Astrocyte (in vitro differentiated cells and primary cell): ENCODE measurements around the gene ARHGAP21. TPM values are rescaled to one million over a fixed set of nuclear protein-coding genes. Genes with fewer than 3 reads are reported as not detected.

Source experiments
- DNase-seq: peaks from one replicate; pipeline ENCODE4 v3.0.0-alpha.2; 2010; ENCODE audit warnings: low read depth
- FAIRE-seq: peaks from 2 replicates; lab custom pipeline; 2011; peaks lifted over from hg19 to GRCh38; lab: Jason Lieb, UNC
- H2AFZ ChIP-seq: 2 replicates; pipeline ENCODE4 v1.6.0; 2012; ENCODE audit warnings: low read depth, low read length, inconsistent platforms
- H3K27ac ChIP-seq: 2 replicates; pipeline ENCODE4 v1.5.1; 2011; ENCODE audit warnings: low read depth, low read length, inconsistent platforms
- H3K27me3 ChIP-seq: 2 replicates; pipeline ENCODE4 v1.6.0; 2011; ENCODE audit warnings: low read length, inconsistent platforms; ENCODE audit not compliant: insufficient read depth
- H3K36me3 ChIP-seq: 2 replicates; pipeline ENCODE4 v1.5.1; 2011; ENCODE audit warnings: low read length, inconsistent platforms; ENCODE audit not compliant: insufficient read depth
- H3K4me1 ChIP-seq: 2 replicates; pipeline ENCODE4 v1.5.1; 2011; ENCODE audit warnings: low read length, inconsistent platforms; ENCODE audit not compliant: insufficient read depth
- H3K4me2 ChIP-seq: 2 replicates; pipeline ENCODE4 v1.6.0; 2012; ENCODE audit warnings: low read length, inconsistent platforms
- H3K4me3 ChIP-seq: 2 replicates; pipeline ENCODE4 v1.5.1; 2011; ENCODE audit warnings: low read depth, mild to moderate bottlenecking, low read length, inconsistent platforms; ENCODE audit not compliant: insufficient read depth
- H3K79me2 ChIP-seq: 2 replicates; pipeline ENCODE4 v1.6.0; 2012; ENCODE audit warnings: mild to moderate bottlenecking, low read length, inconsistent platforms; ENCODE audit not compliant: insufficient read depth
- H3K9ac ChIP-seq: 2 replicates; pipeline ENCODE4 v1.6.0; 2012; ENCODE audit warnings: mild to moderate bottlenecking, low read length, inconsistent platforms
- H3K9me3 ChIP-seq: 2 replicates; pipeline ENCODE4 v1.5.1; 2012; ENCODE audit warnings: low read depth, mild to moderate bottlenecking, low read length, inconsistent platforms; ENCODE audit not compliant: insufficient read depth
- H4K20me1 ChIP-seq: 2 replicates; pipeline ENCODE4 v1.6.0; 2012; ENCODE audit warnings: low read length, inconsistent platforms; ENCODE audit not compliant: insufficient read depth
- H3K27ac Mint-ChIP-seq: one replicate; pipeline ENCODE4 v1.8.0; 2021; ENCODE audit warnings: mild to moderate bottlenecking, mixed read lengths; ENCODE audit not compliant: unreplicated experiment
- H3K27me3 Mint-ChIP-seq: one replicate; pipeline ENCODE4 v1.8.0; 2021; ENCODE audit warnings: low read depth, mixed read lengths; ENCODE audit not compliant: unreplicated experiment
- H3K36me3 Mint-ChIP-seq: one replicate; pipeline ENCODE4 v1.8.0; 2021; ENCODE audit warnings: low read depth, mixed read lengths; ENCODE audit not compliant: unreplicated experiment
- H3K4me1 Mint-ChIP-seq: one replicate; pipeline ENCODE4 v1.8.0; 2021; ENCODE audit warnings: low read depth, mixed read lengths; ENCODE audit not compliant: unreplicated experiment
- H3K4me3 Mint-ChIP-seq: one replicate; pipeline ENCODE4 v1.8.0; 2021; ENCODE audit warnings: mild to moderate bottlenecking, moderate library complexity, mixed read lengths; ENCODE audit not compliant: unreplicated experiment
- H3K9me3 Mint-ChIP-seq: one replicate; pipeline ENCODE4 v1.8.0; 2021; ENCODE audit warnings: mild to moderate bottlenecking, mixed read lengths; ENCODE audit not compliant: unreplicated experiment
- CTCF ChIP-seq: IDR thresholded peaks from 2 replicates; pipeline ENCODE4 v1.5.1; 2011; ENCODE audit warnings: low read depth, mild to moderate bottlenecking, inconsistent platforms, low read length, moderate library complexity; ENCODE audit not compliant: insufficient read depth
- EZH2 ChIP-seq: IDR thresholded peaks from 2 replicates; pipeline ENCODE4 v1.6.1; 2012; ENCODE audit warnings: mild to moderate bottlenecking, low read length, inconsistent platforms; ENCODE audit not compliant: insufficient read depth
- total RNA-seq: library from RNA; stranded (reverse); gene quantifications from 2 replicates; pipeline ENCODE4 v1.2.1, GENCODE V29; 2021

The ARHGAP21 gene
- total RNA-seq, 1 donor from 2014 or later = 107 TPM

GRCh38 chr10:24751716-24752115 is 28.0 kb upstream of the ARHGAP21 start:
- no peaks in the 10 kb centered on the region for H3K27me3 Mint-ChIP-seq

GRCh38 chr10:24750695-24751094 is 27.0 kb upstream of the ARHGAP21 start:
- Mint-ChIP-seq H3K27me3 (no peaks in the 10 kb centered on the region), H3K36me3 (no peaks in the 10 kb centered on the region)
- H3K9ac ChIP-seq = no peak overlapping the region

More at GRCh38 chr10:24751716-24752115, 28.0 kb upstream of the ARHGAP21 start:
- DNase-seq = no peak
- no peak overlapping the region for H3K4me3 ChIP-seq
- H3K9ac ChIP-seq = no peak overlapping the region
- no peak for TF ChIP-seq CTCF
- TF ChIP-seq EZH2 = no peak
- no peak overlapping the region for H3K27ac Mint-ChIP-seq
- no peak overlapping the region for H2AFZ ChIP-seq
- H3K9me3 Mint-ChIP-seq = no peaks in the 10 kb centered on the region
- H3K4me1 ChIP-seq = no peaks in the 10 kb centered on the region
- no peak overlapping the region for H3K4me2 ChIP-seq
- H3K36me3 Mint-ChIP-seq = no peaks in the 10 kb centered on the region
- no peaks in the 10 kb centered on the region for H3K79me2 ChIP-seq
- H3K4me3 Mint-ChIP-seq = no peak overlapping the region
- H4K20me1 ChIP-seq = no peaks in the 10 kb centered on the region
- H3K9me3 ChIP-seq = no peaks in the 10 kb centered on the region
- H3K27ac ChIP-seq = no peak overlapping the region
- FAIRE-seq = no peak
- no peaks in the 10 kb centered on the region for H3K36me3 ChIP-seq
- H3K4me1 Mint-ChIP-seq = peaks cover 4% of the 10 kb centered on the region
- no peaks in the 10 kb centered on the region for H3K27me3 ChIP-seq

GRCh38 chr10:24748214-24748613 is 24.5 kb upstream of the ARHGAP21 start:
- H3K4me2 ChIP-seq = no peak overlapping the region
- H4K20me1 ChIP-seq = no peaks in the 10 kb centered on the region
- H3K36me3 Mint-ChIP-seq = no peaks in the 10 kb centered on the region
- H3K79me2 ChIP-seq = no peaks in the 10 kb centered on the region
- H3K4me3 ChIP-seq = no peak overlapping the region
- no peak overlapping the region for H3K27ac ChIP-seq
- TF ChIP-seq CTCF (no peak), EZH2 (no peak)
- H3K9ac ChIP-seq = no peak overlapping the region
- no peaks in the 10 kb centered on the region for H3K27me3 ChIP-seq
- DNase-seq (no peak), FAIRE-seq (no peak)
- H3K36me3 ChIP-seq = no peaks in the 10 kb centered on the region
- no peaks in the 10 kb centered on the region for H3K9me3 ChIP-seq
- no peak overlapping the region for H3K27ac Mint-ChIP-seq
- no peaks in the 10 kb centered on the region for H3K4me1 Mint-ChIP-seq
- H2AFZ ChIP-seq = no peak overlapping the region
- H3K9me3 Mint-ChIP-seq = no peaks in the 10 kb centered on the region
- no peak overlapping the region for H3K4me3 Mint-ChIP-seq
- H3K4me1 ChIP-seq = no peaks in the 10 kb centered on the region
- no peaks in the 10 kb centered on the region for H3K27me3 Mint-ChIP-seq

More at GRCh38 chr10:24750695-24751094, 27.0 kb upstream of the ARHGAP21 start:
- no peak overlapping the region for H3K27ac Mint-ChIP-seq
- H4K20me1 ChIP-seq = no peaks in the 10 kb centered on the region
- H3K79me2 ChIP-seq = no peaks in the 10 kb centered on the region
- no peaks in the 10 kb centered on the region for H3K27me3 ChIP-seq
- no peaks in the 10 kb centered on the region for H3K9me3 Mint-ChIP-seq
- no peak overlapping the region for H3K27ac ChIP-seq
- no peak for DNase-seq
- no peaks in the 10 kb centered on the region for H3K4me1 ChIP-seq
- no peak overlapping the region for H3K4me3 ChIP-seq
- no peak overlapping the region for H3K4me2 ChIP-seq
- H3K4me1 Mint-ChIP-seq = no peaks in the 10 kb centered on the region
- TF ChIP-seq EZH2 = no peak
- no peak overlapping the region for H2AFZ ChIP-seq
- no peaks in the 10 kb centered on the region for H3K36me3 ChIP-seq
- no peaks in the 10 kb centered on the region for H3K9me3 ChIP-seq
- no peak overlapping the region for H3K4me3 Mint-ChIP-seq
- no peak for FAIRE-seq
